GM12878 (cell line): ENCODE results near the gene MBD5. TPM values are rescaled to one million over a fixed set of nuclear protein-coding genes. Genes with fewer than 3 reads are reported as not detected.

Source experiments
- ATAC-seq: fragments of 200-7000 bp; cut with Tn5 transposase; 3 replicates; pipeline ENCODE4 v1.9.1; 2020; ENCODE audit warnings: mild to moderate bottlenecking, moderate library complexity
- BruUV-seq: library from RNA; stranded (reverse); fragments of 400-500 nt; replicated peaks from 2 replicates; lab custom pipeline; 2021; lab: Mats Ljungman, UMichigan
- CTCF ChIA-PET: fragments of 300-600 bp; sonication (Branson Sonifier 250); formaldehyde crosslinking; extraction: SDS; loops from one replicate; lab custom pipeline; 2021; ENCODE audit warnings: inconsistent platforms; lab: Yijun Ruan, JAX
- POLR2A ChIA-PET: fragments of 350-600 bp; formaldehyde crosslinking; extraction: SDS; loops from one replicate; lab custom pipeline; 2021; ENCODE audit warnings: inconsistent platforms; lab: Charles Lee
- RAD21 ChIA-PET: fragments of 300-600 bp; sonication (Branson Sonifier 250); formaldehyde crosslinking; loops from one replicate; lab custom pipeline; 2023; ENCODE audit warnings: antibody characterized with exemption; ENCODE audit not compliant: unreplicated experiment; lab: Charles Lee
- SMC1A ChIA-PET: fragments of 300-600 bp; sonication (Branson Sonifier 250); formaldehyde crosslinking; loops from one replicate; lab custom pipeline; 2023; ENCODE audit not compliant: unreplicated experiment, uncharacterized antibody; lab: Charles Lee
- DNase-seq: peaks from one replicate; pipeline ENCODE4 v3.0.0-alpha.2; 2011; ENCODE audit warnings: low read depth, low spot score
- FAIRE-seq: peaks from 3 replicates; lab custom pipeline; 2011; peaks lifted over from hg19 to GRCh38; lab: Jason Lieb, UNC
- H2AFZ ChIP-seq: 2 replicates; pipeline ENCODE4 v1.6.0; 2011; ENCODE audit warnings: low read depth, low read length, control low read depth; ENCODE audit not compliant: control insufficient read depth
- H3K27ac ChIP-seq: 2 replicates; pipeline ENCODE4 v1.5.1; 2011; ENCODE audit warnings: control low read depth; ENCODE audit not compliant: control insufficient read depth, insufficient read depth
- H3K27me3 ChIP-seq, 2 experiments: replicated peaks in 1 of 2; 2 replicates each; pipeline versions ENCODE4 v1.6.0 to v1.6.1; 2011; ENCODE audit warnings: low read length in 1 of 2; ENCODE audit not compliant: control insufficient read depth in 2 of 2, insufficient read depth in 2 of 2
- H3K36me3 ChIP-seq, 2 experiments: 2 replicates each; pipeline ENCODE4 v1.5.1; 2011; ENCODE audit warnings: low read length in 1 of 2; ENCODE audit not compliant: control insufficient read depth in 2 of 2, insufficient read depth in 2 of 2
- H3K4me1 ChIP-seq: 2 replicates; pipeline ENCODE4 v1.6.1; 2011; ENCODE audit warnings: mild to moderate bottlenecking, low read length, moderate library complexity, mixed read lengths; ENCODE audit not compliant: control insufficient read depth, insufficient read depth
- H3K4me2 ChIP-seq: 2 replicates; pipeline ENCODE4 v1.6.0; 2011; ENCODE audit warnings: control low read depth; ENCODE audit not compliant: control insufficient read depth, insufficient read depth
- H3K4me3 ChIP-seq: fragments of 200-600 bp; sonication (generic); 2 replicates; pipeline ENCODE4 v1.5.1; 2016
- H3K79me2 ChIP-seq: 2 replicates; pipeline ENCODE4 v1.6.0; 2011; ENCODE audit warnings: low read length; ENCODE audit not compliant: control insufficient read depth, insufficient read depth
- H3K9ac ChIP-seq: 2 replicates; pipeline ENCODE4 v1.8.0; 2011; ENCODE audit warnings: low read length, control low read depth, mixed read lengths; ENCODE audit not compliant: control insufficient read depth, insufficient read depth
- H3K9me3 ChIP-seq: replicated peaks from 3 replicates; pipeline ENCODE4 v1.5.1; 2011; ENCODE audit warnings: mild to moderate bottlenecking, low read length; ENCODE audit not compliant: control insufficient read depth, insufficient read depth
- H4K20me1 ChIP-seq: 2 replicates; pipeline ENCODE4 v1.6.0; 2011; ENCODE audit not compliant: control insufficient read depth, insufficient read depth
- ASH2L ChIP-seq: fragments of 300-600, 200-600 bp; sonication (generic); IDR thresholded peaks from 2 replicates; pipeline ENCODE4 v1.6.1; 2017; ENCODE audit warnings: low read depth, mild to moderate bottlenecking, borderline replicate concordance
- BMI1 ChIP-seq: fragments of 450-650 bp; IDR thresholded peaks from 2 replicates; pipeline ENCODE4 v1.6.1; 2016; ENCODE audit warnings: mild to moderate bottlenecking, moderate library complexity, borderline replicate concordance
- ETV6 ChIP-seq, 2 experiments: fragments of 450-650 bp in 1 of 2; IDR thresholded peaks in 1 of 2; conservative IDR thresholded peaks in 1 of 2; 2 replicates each; pipeline ENCODE4 v1.6.1; 2014; ENCODE audit warnings: antibody characterized with exemption in 1 of 2, borderline replicate concordance in 1 of 2, low read depth in 1 of 2, mild to moderate bottlenecking in 1 of 2, moderate library complexity in 1 of 2
- HCFC1 ChIP-seq: fragments of 150-350 bp; IDR thresholded peaks from 2 replicates; pipeline ENCODE4 v1.6.1; 2014; ENCODE audit warnings: low read length
- IKZF2 ChIP-seq, 2 experiments: fragments of 450-650 bp; IDR thresholded peaks; 2 replicates each; pipeline ENCODE4 v1.6.1; 2017; ENCODE audit warnings: mild to moderate bottlenecking in 2 of 2, moderate library complexity in 2 of 2
- IRF4 ChIP-seq: IDR thresholded peaks from 2 replicates; pipeline ENCODE4 v1.6.1; 2011; ENCODE audit warnings: low read depth, low read length
- JUND ChIP-seq: IDR thresholded peaks from 2 replicates; pipeline ENCODE4 v1.6.1; 2012; ENCODE audit warnings: low read depth, mild to moderate bottlenecking, low read length, improper control_type of control experiment, moderate library complexity
- LARP7 ChIP-seq: fragments of 450-650 bp; IDR thresholded peaks from 2 replicates; pipeline ENCODE4 v1.6.1; 2017; ENCODE audit warnings: mild to moderate bottlenecking
- NBN ChIP-seq: fragments of 450-650 bp; IDR thresholded peaks from 2 replicates; pipeline ENCODE4 v1.6.1; 2016
- NFYB ChIP-seq: IDR thresholded peaks from 2 replicates; pipeline ENCODE4 v1.6.1; 2011; ENCODE audit warnings: low read depth, mild to moderate bottlenecking, low read length, improper control_type of control experiment, moderate library complexity; ENCODE audit not compliant: insufficient read depth
- NR2C1 ChIP-seq: fragments of 450-650 bp; IDR thresholded peaks from 2 replicates; pipeline ENCODE4 v1.6.1; 2017; ENCODE audit warnings: antibody characterized with exemption, mild to moderate bottlenecking, moderate library complexity
- NR2F1 ChIP-seq: fragments of 450-650 bp; conservative IDR thresholded peaks from 2 replicates; pipeline ENCODE4 v1.6.1; 2017; ENCODE audit warnings: mild to moderate bottlenecking
- POLR2A ChIP-seq: IDR thresholded peaks from 2 replicates; pipeline ENCODE4 v1.6.1; 2011; ENCODE audit warnings: low read depth, mild to moderate bottlenecking, low read length
- RAD21 ChIP-seq: IDR thresholded peaks from 2 replicates; pipeline ENCODE4 v1.6.1; 2011; ENCODE audit warnings: mild to moderate bottlenecking, low read depth, low read length, moderate library complexity; ENCODE audit not compliant: insufficient read depth
- RELB ChIP-seq: fragments of 450-650 bp; IDR thresholded peaks from 2 replicates; pipeline ENCODE4 v1.6.1; 2017; ENCODE audit warnings: low read depth, mild to moderate bottlenecking, moderate library complexity
- SMARCA5 ChIP-seq: fragments of 450-650 bp; IDR thresholded peaks from 2 replicates; pipeline ENCODE4 v1.6.1; 2017; ENCODE audit warnings: mild to moderate bottlenecking
- SMC3 ChIP-seq: IDR thresholded peaks from 2 replicates; pipeline ENCODE4 v1.6.1; 2011; ENCODE audit warnings: low read length, improper control_type of control experiment, borderline replicate concordance
- SPI1 ChIP-seq: IDR thresholded peaks from 2 replicates; pipeline ENCODE4 v1.6.1; 2011; ENCODE audit warnings: low read depth, mild to moderate bottlenecking, low read length, moderate library complexity, borderline replicate concordance; ENCODE audit not compliant: insufficient read depth
- TAF1 ChIP-seq: IDR thresholded peaks from 2 replicates; pipeline ENCODE4 v1.6.1; 2011; ENCODE audit warnings: mild to moderate bottlenecking, low read depth, low read length, borderline replicate concordance
- TCF3 ChIP-seq: IDR thresholded peaks from 2 replicates; pipeline ENCODE4 v1.6.1; 2012; ENCODE audit warnings: low read depth, mild to moderate bottlenecking, low read length, borderline replicate concordance; ENCODE audit not compliant: insufficient read depth
- ZNF24 ChIP-seq: fragments of 450-650 bp; IDR thresholded peaks from 2 replicates; pipeline ENCODE4 v1.6.1; 2017; ENCODE audit warnings: antibody characterized with exemption, mild to moderate bottlenecking
- ZNF384 ChIP-seq: IDR thresholded peaks from 2 replicates; pipeline ENCODE4 v1.6.1; 2012; ENCODE audit warnings: low read depth, mild to moderate bottlenecking, low read length, improper control_type of control experiment, borderline replicate concordance
- WGBS: methylation state at CpG from one replicate; pipeline ENCODE4 v1.1.6; 2016; ENCODE audit warnings: low lambda C conversion rate; ENCODE audit not compliant: insufficient replicate concordance, insufficient coverage; ENCODE audit errors: missing lambda C conversion rate; 5-methylcytosine and 5-hydroxymethylcytosine counted together
- in situ Hi-C: fragments of 300-500 bp; cut with MboI; formaldehyde crosslinking; loops from 9 replicates; pipeline ENCODE4 v1.14.3; 2018; ENCODE audit warnings: mixed read lengths
- intact Hi-C: fragments of 100-400 bp; cut with micrococcal nuclease; formaldehyde crosslinking; loops from one replicate; pipeline ENCODE4 v1.14.2; 2022; ENCODE audit not compliant: unreplicated experiment
- polyA plus RNA-seq, 11 experiments: library from polyadenylated mRNA; depleted of rRNA in 4 of 11; unstranded in 6 of 11; stranded (reverse) in 5 of 11; fragments of >200 nt; fragmentation: Nextera tagmentation in 4 of 11; fragmentation: Illumina TruSeq in 1 of 11; extraction: Ambion mirVana in 4 of 11; extraction: Trizol in 1 of 11; gene quantifications; 1 replicate in 1 of 11; 2 replicates in 10 of 11; pipeline versions ENCODE4 v1.2.1 to v1.2.3, GENCODE V29; 2011 to 2016; ENCODE audit warnings: inconsistent platforms in 2 of 11, missing spikeins in 2 of 11, low read depth in 1 of 11
- total RNA-seq, 4 experiments: library from RNA; depleted of rRNA in 3 of 4; stranded (reverse); fragments of >200 nt in 3 of 4; fragmentation: Illumina TruSeq in 1 of 4; extraction: Trizol in 1 of 4; gene quantifications; 2 replicates each; pipeline versions ENCODE4 v1.2.1 to v1.2.3, GENCODE V29; 2013 to 2021
- TF ChIP-seq, protein P1 (sequence below): IDR thresholded peaks from 2 replicates; pipeline ENCODE4 v1.6.1; 2012; ENCODE audit warnings: low read depth, low read length, improper control_type of control experiment

The MBD5 gene
- total and polyA plus RNA-seq, 10 of the 15 experiments (the other 5 are each of a cell fraction or from before 2014, with no cell fraction given): 7.4 to 58.0 (median 21.2) TPM

DNA sequence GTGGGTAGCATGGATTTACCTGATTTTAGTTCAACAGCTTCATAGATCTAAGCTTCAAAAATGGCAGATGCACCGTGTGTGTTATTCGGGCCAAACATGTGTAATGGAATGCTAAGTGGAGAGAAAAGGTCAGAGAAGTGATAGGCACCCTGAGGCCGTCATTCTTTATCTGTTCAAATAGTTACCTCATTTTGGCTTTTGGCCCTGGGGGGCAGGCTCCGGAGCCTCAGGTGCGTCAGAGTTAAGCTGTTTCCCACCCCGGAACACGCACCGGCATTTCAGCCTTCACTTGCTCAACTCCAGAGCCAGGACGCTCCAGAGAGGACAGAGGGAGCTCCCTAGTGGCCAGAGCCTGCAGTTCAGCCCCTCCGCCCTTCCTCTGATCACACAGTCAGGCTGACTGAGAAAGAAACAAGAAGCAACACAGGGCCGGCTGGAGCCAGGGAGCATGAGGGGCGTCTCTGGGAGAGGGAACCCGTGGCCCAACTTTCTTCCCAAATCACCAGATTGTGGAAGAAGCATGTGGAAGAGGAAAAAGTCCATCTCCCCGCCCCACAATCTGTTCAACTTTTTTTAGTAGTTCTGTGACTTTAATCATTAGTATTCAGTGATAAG is 488.5 kb downstream of the MBD5 start:
- no peaks in the 10 kb centered on the region for H3K4me1 ChIP-seq
- 0 out of 2 replicates have a peak overlapping the region, but pooled peaks have one; percentile 22 for H3K9ac ChIP-seq
- H3K36me3 ChIP-seq: no peaks in the 10 kb centered on the region
- H3K9me3 ChIP-seq: no peaks in the 10 kb centered on the region
- ChIA-PET CTCF (interaction anchor here (0.6 to 8.5 kb wide), 69 partner anchors 9 to 599 kb away, joined by 3 to 275 read pairs (median 5); no protein-coding TSS in a partner anchor), SMC1A (interaction anchor here (0.5 to 3.2 kb wide), 72 partner anchors 8 to 598 kb away, joined by 3 to 145 read pairs (median 4); partner anchors contain the start of genes MBD5 and ORC4), RAD21 (interaction anchor here (0.6 to 5.2 kb wide), 61 partner anchors 9 to 598 kb away, joined by 3 to 184 read pairs (median 5); partner anchors contain the start of genes EPC2, MBD5 and ORC4), POLR2A (interaction anchor here (0.9 to 1.7 kb wide), 3 partner anchors 355 to 534 kb away, joined by 3 to 5 read pairs (median 4); no protein-coding TSS in a partner anchor)
- DNase-seq (peak; percentile 59), FAIRE-seq (peak; percentile 98), ATAC-seq (peak; percentile 100)
- in situ Hi-C loops: no loop called here
- no peak overlapping the region for H3K4me3 ChIP-seq
- H3K27ac ChIP-seq: no peak overlapping the region
- BruUV-seq: no TSS peak
- peak overlapping the region; percentile 57; the same call in 1 of the 2 replicates for H3K4me2 ChIP-seq
- 0% methylated on average over 14 of the region's 14 CpGs for WGBS
- H3K27me3 ChIP-seq: no peaks in the 10 kb centered on the region
- intact Hi-C loops: loop anchor here (1.0 to 10.0 kb wide), 4 partner anchors 305 to 572 kb away; no protein-coding TSS in a partner anchor
- H3K79me2 ChIP-seq: no peaks in the 10 kb centered on the region
- H2AFZ ChIP-seq: peak overlapping the region; percentile 74
- H4K20me1 ChIP-seq: no peaks in the 10 kb centered on the region
- peak; percentile 98 for TF ChIP-seq SMC3
- TF ChIP-seq SMARCA5: peak; percentile 90
- TF ChIP-seq SPI1: no peak
- peak; percentile 82 for TF ChIP-seq ZNF24
- 0 out of 2 replicates have a peak, but pooled peaks have one; percentile 9 for TF ChIP-seq JUND
- TF ChIP-seq ASH2L: no peak
- TF ChIP-seq IKZF2 (IDR thresholded peaks at IDR 0.05): no peak
- TF ChIP-seq TCF3: 0 out of 2 replicates have a peak, but pooled peaks have one; percentile 15
- no peak for TF ChIP-seq BMI1
- peak; percentile 99 for TF ChIP-seq RAD21
- no peak for TF ChIP-seq HCFC1
- TF ChIP-seq NR2F1: no peak
- TF ChIP-seq RELB: no peak
- no peak for TF ChIP-seq POLR2A
- no peak for TF ChIP-seq NFYB
- 0 out of 2 replicates have a peak, but pooled peaks have one; percentile 31 for TF ChIP-seq TAF1
- 0 out of 2 replicates have a peak, but pooled peaks have one; percentile 59 for TF ChIP-seq NBN
- 0 out of 4 replicates have a peak, but pooled peaks of 1 of the 2 experiments have one; percentile 14 for TF ChIP-seq ETV6 (conservative IDR thresholded peaks at IDR 0.05 in 1 of 2, IDR thresholded peaks at IDR 0.05 in 1 of 2; ENCODE audit: borderline replicate concordance in 1 of 2, low read depth in 1 of 2)
- 0 out of 2 replicates have a peak, but pooled peaks have one; percentile 47 for TF ChIP-seq IRF4
- TF ChIP-seq LARP7: 0 out of 2 replicates have a peak, but pooled peaks have one; percentile 24
- TF ChIP-seq, protein P1, sequence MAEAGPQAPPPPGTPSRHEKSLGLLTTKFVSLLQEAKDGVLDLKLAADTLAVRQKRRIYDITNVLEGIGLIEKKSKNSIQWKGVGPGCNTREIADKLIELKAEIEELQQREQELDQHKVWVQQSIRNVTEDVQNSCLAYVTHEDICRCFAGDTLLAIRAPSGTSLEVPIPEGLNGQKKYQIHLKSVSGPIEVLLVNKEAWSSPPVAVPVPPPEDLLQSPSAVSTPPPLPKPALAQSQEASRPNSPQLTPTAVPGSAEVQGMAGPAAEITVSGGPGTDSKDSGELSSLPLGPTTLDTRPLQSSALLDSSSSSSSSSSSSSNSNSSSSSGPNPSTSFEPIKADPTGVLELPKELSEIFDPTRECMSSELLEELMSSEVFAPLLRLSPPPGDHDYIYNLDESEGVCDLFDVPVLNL: no peak
- no peak for TF ChIP-seq ZNF384
- TF ChIP-seq NR2C1: no peak
